PC-9 (cell line): ENCODE results near the gene QRICH2. TPM values are rescaled to one million over a fixed set of nuclear protein-coding genes. Genes with fewer than 3 reads are reported as not detected.
"Not testable (repeated sequence)": the region's sequence is repeated elsewhere in the genome, so short reads cannot be mapped to it uniquely, and the experiment has no call there.

Source experiments
- BruUV-seq: library from RNA; stranded (reverse); fragments of 400-500 nt; replicated peaks from 2 replicates; lab custom pipeline; 2021; lab: Mats Ljungman, UMichigan
- CTCF ChIA-PET: fragments of 300-600 bp; sonication (Branson Sonifier 250); formaldehyde crosslinking; loops from one replicate; lab custom pipeline; 2022; ENCODE audit warnings: antibody characterized with exemption; lab: Charles Lee
- POLR2A ChIA-PET: fragments of 300-600 bp; sonication (Branson Sonifier 250); formaldehyde crosslinking; loops from one replicate; lab custom pipeline; 2022; ENCODE audit warnings: antibody characterized with exemption; ENCODE audit not compliant: unreplicated experiment; lab: Charles Lee
- DNase-seq, 2 experiments: peaks; one replicate each; pipeline versions ENCODE4 v3.0.0 to v3.0.0-alpha.2; 2015 to 2022; ENCODE audit warnings: mixed read lengths in 1 of 2
- H2AFZ ChIP-seq: fragments of 200-600 bp; sonication (generic); 2 replicates; pipeline ENCODE4 v1.8.1; 2017; ENCODE audit warnings: antibody characterized with exemption
- H3F3A ChIP-seq: fragments of 200-600 bp; sonication (generic); 2 replicates; pipeline ENCODE4 v1.8.1; 2017; ENCODE audit warnings: antibody characterized with exemption, mild to moderate bottlenecking, low read depth; ENCODE audit not compliant: insufficient read depth
- H3K27ac ChIP-seq: fragments of 200-600 bp; sonication (generic); 2 replicates; pipeline ENCODE4 v1.6.1; 2016; ENCODE audit warnings: mixed run types
- H3K27me3 ChIP-seq: fragments of 200-600 bp; sonication (generic); 2 replicates; pipeline ENCODE4 v1.6.1; 2016; ENCODE audit warnings: low read depth, mixed run types; ENCODE audit not compliant: insufficient read depth
- H3K36me3 ChIP-seq: fragments of 200-600 bp; sonication (generic); 2 replicates; pipeline ENCODE4 v1.6.1; 2016; ENCODE audit warnings: low read depth, mixed run types
- H3K4me1 ChIP-seq: fragments of 200-600 bp; sonication (generic); replicated peaks from 2 replicates; pipeline ENCODE4 v1.6.1; 2016; ENCODE audit warnings: mixed run types; ENCODE audit not compliant: insufficient read depth
- H3K4me2 ChIP-seq: fragments of 200-600 bp; sonication (generic); 2 replicates; pipeline ENCODE4 v1.6.1; 2017; ENCODE audit warnings: mixed run types
- H3K4me3 ChIP-seq: fragments of 200-600 bp; sonication (generic); 2 replicates; pipeline ENCODE4 v1.6.1; 2016; ENCODE audit warnings: mixed run types
- H3K79me2 ChIP-seq: fragments of 200-600 bp; sonication (generic); 2 replicates; pipeline ENCODE4 v1.6.1; 2017; ENCODE audit warnings: low read depth, mixed run types
- H3K9me2 ChIP-seq: fragments of 200-600 bp; sonication (generic); 2 replicates; pipeline ENCODE4 v1.8.1; 2017; ENCODE audit warnings: mild to moderate bottlenecking; ENCODE audit not compliant: insufficient read depth
- H3K9me3 ChIP-seq: fragments of 200-600 bp; sonication (generic); 2 replicates; pipeline ENCODE4 v1.8.1; 2016; ENCODE audit warnings: low read depth; ENCODE audit not compliant: insufficient read depth
- H4K20me1 ChIP-seq: fragments of 200-600 bp; sonication (generic); 2 replicates; pipeline ENCODE4 v1.8.1; 2017; ENCODE audit not compliant: insufficient read depth
- EZH2 ChIP-seq: fragments of 200-600 bp; sonication (generic); IDR thresholded peaks from 2 replicates; pipeline ENCODE4 v1.8.0; 2017; ENCODE audit warnings: antibody characterized with exemption, low read depth
- intact Hi-C: fragments of 100-400 bp; cut with micrococcal nuclease; formaldehyde crosslinking; loops from one replicate; pipeline ENCODE4 v1.10.0; 2022; ENCODE audit not compliant: unreplicated experiment
- total RNA-seq: library from RNA; stranded (reverse); gene quantifications from 2 replicates; pipeline ENCODE4 v1.2.3, GENCODE V29; 2021
- TF ChIP-seq, protein P1 (sequence below): fragments of 200-600 bp; sonication (generic); conservative IDR thresholded peaks from 2 replicates; pipeline ENCODE4 v1.6.1; 2017; ENCODE audit warnings: mixed run types, antibody characterized with exemption, mild to moderate bottlenecking, moderate library complexity

QRICH2 gene
- total RNA-seq, 1 experiment from 2014 or later, result 3.3 TPM

GRCh38 chr17:76248013-76248782 lies 59.9 kb downstream of the QRICH2 start:
- no peaks in the 10 kb centered on the region for H3K9me2 ChIP-seq
- H4K20me1 ChIP-seq, result no peaks in the 10 kb centered on the region
- H3K4me3 ChIP-seq, result no peak overlapping the region
- peaks cover 42% of the 10 kb centered on the region for H3K4me1 ChIP-seq
- H3K36me3 ChIP-seq, result no peaks in the 10 kb centered on the region
- POLR2A ChIA-PET, result no interaction called here
- intact Hi-C loops, result no loop called here
- no peaks in the 10 kb centered on the region for H3K27me3 ChIP-seq
- H3F3A ChIP-seq, result peaks cover 36% of the 10 kb centered on the region
- BruUV-seq, result no TSS peak
- CTCF ChIA-PET, result no interaction called here
- no peak overlapping the region for H2AFZ ChIP-seq
- H3K4me2 ChIP-seq, result no peak overlapping the region
- no peaks in the 10 kb centered on the region for H3K79me2 ChIP-seq
- DNase-seq, result no peak
- no peaks in the 10 kb centered on the region for H3K9me3 ChIP-seq
- no peak overlapping the region for H3K27ac ChIP-seq
- TF ChIP-seq, protein P1, sequence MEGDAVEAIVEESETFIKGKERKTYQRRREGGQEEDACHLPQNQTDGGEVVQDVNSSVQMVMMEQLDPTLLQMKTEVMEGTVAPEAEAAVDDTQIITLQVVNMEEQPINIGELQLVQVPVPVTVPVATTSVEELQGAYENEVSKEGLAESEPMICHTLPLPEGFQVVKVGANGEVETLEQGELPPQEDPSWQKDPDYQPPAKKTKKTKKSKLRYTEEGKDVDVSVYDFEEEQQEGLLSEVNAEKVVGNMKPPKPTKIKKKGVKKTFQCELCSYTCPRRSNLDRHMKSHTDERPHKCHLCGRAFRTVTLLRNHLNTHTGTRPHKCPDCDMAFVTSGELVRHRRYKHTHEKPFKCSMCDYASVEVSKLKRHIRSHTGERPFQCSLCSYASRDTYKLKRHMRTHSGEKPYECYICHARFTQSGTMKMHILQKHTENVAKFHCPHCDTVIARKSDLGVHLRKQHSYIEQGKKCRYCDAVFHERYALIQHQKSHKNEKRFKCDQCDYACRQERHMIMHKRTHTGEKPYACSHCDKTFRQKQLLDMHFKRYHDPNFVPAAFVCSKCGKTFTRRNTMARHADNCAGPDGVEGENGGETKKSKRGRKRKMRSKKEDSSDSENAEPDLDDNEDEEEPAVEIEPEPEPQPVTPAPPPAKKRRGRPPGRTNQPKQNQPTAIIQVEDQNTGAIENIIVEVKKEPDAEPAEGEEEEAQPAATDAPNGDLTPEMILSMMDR, result no peak; the same call in 1 of the 2 replicates
- no peak for TF ChIP-seq EZH2

- ChIA-PET CTCF (no interaction called here), POLR2A (no interaction called here)
- DNase-seq, result no peak
- no peaks in the 10 kb centered on the region for H3K79me2 ChIP-seq
- no peaks in the 10 kb centered on the region for H4K20me1 ChIP-seq
- BruUV-seq, result no TSS peak
- no peaks in the 10 kb centered on the region for H3K9me2 ChIP-seq
- H3K4me2 ChIP-seq, result no peak overlapping the region
- H3K27me3 ChIP-seq, result no peaks in the 10 kb centered on the region
- peaks cover 33% of the 10 kb centered on the region for H3K4me1 ChIP-seq
- H3K4me3 ChIP-seq, result no peak overlapping the region
- H3K9me3 ChIP-seq, result no peaks in the 10 kb centered on the region
- no peaks in the 10 kb centered on the region for H3K36me3 ChIP-seq
- no peak overlapping the region for H2AFZ ChIP-seq
- peaks cover 27% of the 10 kb centered on the region for H3F3A ChIP-seq
- intact Hi-C loops, result no loop called here
- TF ChIP-seq EZH2, result no peak
- TF ChIP-seq, protein P1, result no peak
- H3K27ac ChIP-seq, result peak overlapping the region; percentile 36; the same call in 1 of the 2 replicates
Measured at GRCh38 chr17:76247304-76247703, 60.8 kb downstream of the QRICH2 start.

GRCh38 chr17:76246080-76247066 lies 61.7 kb downstream of the QRICH2 start:
- H3F3A ChIP-seq, result peaks cover 21% of the 10 kb centered on the region
- TF ChIP-seq, protein P1, result no peak
- TF ChIP-seq EZH2, result no peak
- intact Hi-C loops, result no loop called here
- no TSS peak for BruUV-seq
- peak overlapping the region; percentile 41 for H2AFZ ChIP-seq
- CTCF ChIA-PET, result interaction anchor here (0.6 to 0.7 kb wide), 3 partner anchors 14 to 120 kb away, joined by 3 to 5 read pairs (median 5); no protein-coding TSS in a partner anchor
- H3K4me1 ChIP-seq, result peaks cover 36% of the 10 kb centered on the region
- H3K36me3 ChIP-seq, result no peaks in the 10 kb centered on the region
- peak in 1 of 2 experiments; percentile 56 for DNase-seq
- no peaks in the 10 kb centered on the region for H3K27me3 ChIP-seq
- POLR2A ChIA-PET, result interaction anchor here (0.5 to 0.6 kb wide), 2 partner anchors 137 to 224 kb away, joined by 4 read pairs; no protein-coding TSS in a partner anchor
- H3K79me2 ChIP-seq, result no peaks in the 10 kb centered on the region
- H3K9me2 ChIP-seq, result no peaks in the 10 kb centered on the region
- peak overlapping the region; percentile 36 for H3K27ac ChIP-seq
- H3K4me3 ChIP-seq, result no peak overlapping the region
- no peaks in the 10 kb centered on the region for H3K9me3 ChIP-seq
- H4K20me1 ChIP-seq, result no peaks in the 10 kb centered on the region
- peak overlapping the region; percentile 68 for H3K4me2 ChIP-seq

DNA sequence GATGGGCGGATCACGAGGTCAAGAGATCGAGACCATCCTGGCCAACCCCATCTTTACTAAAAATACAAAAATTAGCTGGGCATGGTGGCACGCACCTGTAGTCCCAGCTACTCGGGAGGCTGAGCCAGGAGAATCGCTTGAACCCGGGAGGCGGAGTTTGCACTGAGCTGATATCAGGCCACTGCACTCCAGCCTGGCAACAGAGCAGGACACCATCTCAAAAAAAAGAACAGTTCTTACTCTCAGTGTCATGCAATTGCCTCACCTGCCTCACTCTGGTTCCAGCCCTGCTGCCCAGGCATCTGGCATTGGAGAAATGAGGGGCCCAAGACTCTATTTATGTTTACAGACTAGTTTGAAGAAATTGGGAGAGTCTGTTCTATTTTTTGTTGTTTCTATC lies 63.4 kb downstream of the QRICH2 start:
- H3F3A ChIP-seq, H3K36me3 ChIP-seq, H3K4me2 ChIP-seq, POLR2A ChIA-PET, H2AFZ ChIP-seq, CTCF ChIA-PET, H3K4me3 ChIP-seq, intact Hi-C loops, H3K9me3 ChIP-seq, DNase-seq, H3K79me2 ChIP-seq, H3K9me2 ChIP-seq, H3K27ac ChIP-seq, H4K20me1 ChIP-seq, BruUV-seq, H3K27me3 ChIP-seq: not testable (repeated sequence)
- peaks cover 27% of the 10 kb centered on the region for H3K4me1 ChIP-seq
